ENCODE results near the gene CTXN1.
"Not testable (repeated sequence)": the region's sequence is repeated elsewhere in the genome, so short reads cannot be mapped to it uniquely, and the experiment has no call there.

The CTXN1 gene

GRCh38 chr19:7926021-7926726 lies at the start of gene CTXN1:
Gene CTXN1, minus strand, starts transcription at chr19:7926135. Its CDS starts 597 bp downstream, at chr19:7925538.
- DNase-seq: peak in 35 of 51 donors; percentile 3 to 78 (median 47)

GRCh38 chr19:7975037-7975436 lies 49.1 kb upstream of the CTXN1 start:
- peak in 46 of 51 donors; percentile 9 to 79 (median 45) for DNase-seq

GRCh38 chr19:7973883-7974282 lies 47.9 kb upstream of the CTXN1 start:
- DNase-seq: peak in 32 of 51 donors; percentile 8 to 77 (median 35)

DNA sequence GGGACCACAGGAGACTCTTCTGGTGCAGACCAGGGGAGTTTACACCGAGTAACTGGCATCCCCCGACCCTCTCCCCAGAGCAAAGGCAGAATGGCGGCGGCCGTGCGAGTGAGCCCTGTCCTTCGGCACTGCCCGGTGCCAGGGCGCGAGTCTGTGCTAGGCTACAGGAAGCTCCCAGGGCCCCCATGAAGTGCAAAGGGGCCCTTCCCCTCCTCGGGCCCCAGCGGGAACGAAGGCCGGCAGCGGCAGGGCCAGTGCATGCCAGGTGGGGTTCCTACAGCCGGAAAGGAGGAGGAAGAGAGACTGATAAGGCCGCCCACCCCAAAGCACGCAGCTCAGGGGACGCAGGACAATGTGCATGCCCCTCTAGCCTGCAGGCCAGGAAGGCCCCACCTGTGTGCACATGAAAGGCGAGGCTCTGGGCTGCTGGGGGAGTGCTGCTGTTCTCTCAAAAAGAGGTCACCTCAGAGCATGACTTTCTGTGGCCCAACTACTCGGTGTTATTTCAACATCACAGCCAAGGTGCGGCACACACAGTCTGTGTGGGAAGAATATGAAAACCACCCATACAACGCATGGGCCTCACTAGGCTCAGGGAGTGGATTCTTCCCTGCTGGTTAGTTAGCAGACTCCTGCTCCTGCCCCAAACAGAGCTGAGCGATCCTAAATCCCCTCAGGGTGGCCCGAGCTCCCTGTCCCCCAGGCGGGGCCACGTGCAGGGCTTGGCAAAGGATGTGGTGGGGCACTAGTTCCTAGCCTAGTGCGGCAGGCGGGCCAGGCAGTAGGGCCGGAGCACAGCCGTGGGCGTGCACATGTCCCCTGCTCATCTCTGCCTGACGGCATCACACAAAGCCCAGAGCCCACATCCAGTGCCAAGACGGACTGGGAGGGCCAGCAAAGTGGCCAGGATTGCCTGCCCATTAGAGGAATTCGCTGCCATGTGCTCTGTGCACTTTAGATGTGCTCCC lies 45.9 kb upstream of the CTXN1 start:
- no peak for DNase-seq

GRCh38 chr19:7970716-7971448 lies 44.9 kb upstream of the CTXN1 start:
- peak in 10 of 51 donors; percentile 2 to 46 (median 20) for DNase-seq

- no peak for DNase-seq
Observed at GRCh38 chr19:7969555-7969939, 43.6 kb upstream of the CTXN1 start.

- DNase-seq: no peak
Observed at GRCh38 chr19:7968796-7969554, 43.0 kb upstream of the CTXN1 start.

- no peak for DNase-seq
Observed at GRCh38 chr19:7968008-7968795, 42.3 kb upstream of the CTXN1 start.

- peak in 2 of 51 donors; percentile 2 to 6 for DNase-seq
Observed at GRCh38 chr19:7965921-7966665, 40.2 kb upstream of the CTXN1 start.

- DNase-seq: no peak
Observed at GRCh38 chr19:7965259-7965841, 39.4 kb upstream of the CTXN1 start.

- DNase-seq: no peak
Observed at GRCh38 chr19:7963566-7963965, 37.6 kb upstream of the CTXN1 start.

DNA sequence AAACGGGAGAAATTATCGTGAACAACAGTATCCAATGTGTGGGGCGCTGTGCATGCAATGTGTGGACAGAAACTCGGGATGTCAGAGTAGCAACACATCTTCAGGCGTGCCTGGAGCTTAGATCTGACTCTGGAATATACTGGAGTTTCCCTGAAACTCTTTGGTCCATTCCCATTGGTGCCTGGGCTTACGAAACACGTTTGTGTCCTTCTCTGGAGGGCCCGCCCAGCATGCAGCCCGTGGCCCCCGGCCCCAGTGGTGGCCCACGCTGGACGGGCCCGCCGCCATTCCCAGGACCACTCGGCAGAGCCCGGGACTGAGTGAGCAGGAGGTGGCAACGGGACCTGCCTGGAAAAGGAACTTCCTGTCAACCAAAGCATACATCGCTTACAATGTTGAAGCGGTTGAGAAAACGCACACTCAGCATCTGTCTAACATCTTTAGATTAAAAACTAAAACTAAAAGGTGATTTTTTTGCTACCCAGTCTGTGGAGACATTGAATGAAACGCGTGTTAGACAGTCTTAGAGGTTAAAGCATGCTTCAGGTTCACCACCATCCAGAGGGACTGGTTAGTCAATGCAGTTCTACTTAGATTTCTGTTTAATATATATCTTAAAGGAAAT lies 36.8 kb upstream of the CTXN1 start:
- no peak for DNase-seq

DNA sequence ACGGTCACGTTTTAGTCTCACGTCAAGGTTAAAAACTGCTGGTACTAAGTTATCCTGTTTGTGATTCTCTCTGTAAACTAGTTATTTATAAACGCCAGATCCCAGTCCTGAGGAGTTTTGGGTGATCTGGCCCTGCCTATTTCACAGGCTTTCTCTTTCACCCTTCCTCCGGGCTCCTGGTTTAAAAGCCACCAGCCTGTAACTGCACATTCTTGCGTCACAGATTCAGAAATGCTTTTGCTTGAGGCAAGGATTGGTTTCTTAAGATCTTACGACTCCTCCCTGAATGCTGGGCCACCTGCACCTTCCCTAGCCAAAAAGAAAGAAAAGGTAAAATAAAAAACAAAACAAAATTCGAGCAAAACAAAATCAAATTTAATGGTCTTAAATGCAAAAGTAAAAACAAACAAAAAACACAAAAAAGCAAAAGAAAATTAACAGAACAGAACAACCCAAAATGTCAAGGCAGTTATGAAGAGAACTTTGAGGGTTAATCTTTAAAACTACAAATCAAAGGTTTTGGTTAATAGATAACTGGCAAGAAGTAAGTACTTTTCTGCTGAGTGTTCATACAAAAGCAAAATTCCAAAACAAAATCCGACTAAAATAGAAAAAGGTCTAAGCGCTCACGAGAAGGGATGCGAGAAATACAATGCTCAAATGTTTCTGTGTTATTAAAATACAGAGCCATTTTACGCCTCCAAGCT lies 36.1 kb upstream of the CTXN1 start:
- no peak for DNase-seq

GRCh38 chr19:7961082-7961481 lies 35.1 kb upstream of the CTXN1 start:
- DNase-seq: not testable (repeated sequence)

GRCh38 chr19:7959211-7959610 lies 33.3 kb upstream of the CTXN1 start:
- no peak for DNase-seq

GRCh38 chr19:7955696-7956095 lies 29.8 kb upstream of the CTXN1 start:
- no peak for DNase-seq

DNA sequence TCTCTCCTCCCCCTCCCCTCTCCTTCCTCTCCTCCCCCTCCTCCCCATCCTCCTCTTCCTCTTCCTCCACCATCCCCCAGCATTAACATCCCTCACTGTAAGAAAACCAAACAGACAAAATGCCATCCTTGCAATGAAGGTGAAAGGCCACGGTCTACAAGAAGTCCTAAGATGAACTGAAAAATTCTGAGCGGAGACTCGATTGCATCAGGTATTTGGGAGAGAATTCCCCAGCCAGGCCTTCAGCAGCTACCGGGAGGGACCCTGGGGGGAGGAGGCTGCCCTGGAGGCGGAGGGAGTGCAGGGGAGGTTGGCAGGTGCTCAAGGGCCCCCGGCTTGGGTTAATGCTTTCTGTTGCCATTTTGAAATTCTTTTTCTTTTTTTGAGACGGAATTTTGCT lies 27.6 kb upstream of the CTXN1 start:
- DNase-seq: no peak

DNA sequence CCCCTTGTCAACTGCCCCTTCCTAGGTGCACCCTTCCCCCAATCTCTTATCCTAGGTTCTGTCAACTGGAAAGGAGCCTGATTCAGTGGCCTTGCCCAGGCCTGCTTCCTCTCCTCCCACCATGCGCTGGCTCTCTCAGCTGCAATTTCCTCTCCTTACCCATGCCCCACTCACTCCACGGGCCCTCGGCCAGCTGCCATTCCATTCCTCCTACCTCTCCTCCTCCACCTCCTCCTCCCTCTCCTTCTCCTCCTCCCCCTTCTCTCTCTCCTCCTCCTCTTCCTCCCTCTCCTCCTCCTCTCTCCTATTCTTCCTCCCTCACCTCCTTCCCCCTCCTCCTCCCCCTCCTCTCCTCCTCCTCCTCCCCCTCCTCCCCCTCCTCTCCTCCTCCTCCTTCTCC lies 27.1 kb upstream of the CTXN1 start:
- DNase-seq: no peak
